Panc1 (cell line): ENCODE measurements around the gene RARB. TPM values are rescaled to one million over a fixed set of nuclear protein-coding genes. Genes with fewer than 3 reads are reported as not detected.

Experiments
- ATAC-seq: fragments of 200-7000 bp; cut with Tn5 transposase; 2 replicates; pipeline ENCODE4 v1.9.1; 2020; ENCODE audit warnings: mild to moderate bottlenecking, moderate library complexity
- BruUV-seq: library from RNA; stranded (reverse); fragments of 400-500 nt; replicated peaks from 2 replicates; lab custom pipeline; 2021; lab: Mats Ljungman, UMichigan
- CTCF ChIA-PET: fragments of 300-600 bp; sonication (Branson Sonifier 250); formaldehyde crosslinking; loops from one replicate; lab custom pipeline; 2022; ENCODE audit warnings: antibody characterized with exemption; lab: Charles Lee
- POLR2A ChIA-PET: fragments of 300-600 bp; sonication (Branson Sonifier 250); formaldehyde crosslinking; loops from one replicate; lab custom pipeline; 2022; ENCODE audit warnings: antibody characterized with exemption; lab: Charles Lee
- DNase-seq: peaks from one replicate; pipeline ENCODE4 v3.0.0-alpha.2; 2010; ENCODE audit warnings: low read depth, low spot score
- H3K27ac ChIP-seq: 2 replicates; pipeline ENCODE4 v1.5.1; 2011; ENCODE audit warnings: mild to moderate bottlenecking, low read length, inconsistent platforms
- H3K27me3 ChIP-seq: fragments of 200-500 bp; sonication (Bioruptor generic); 2 replicates; pipeline ENCODE4 v1.6.0; 2014; ENCODE audit warnings: low read length, inconsistent platforms; ENCODE audit not compliant: control insufficient read depth, insufficient read depth
- H3K36me3 ChIP-seq: fragments of 200-500 bp; sonication (Bioruptor generic); 2 replicates; pipeline ENCODE4 v1.5.1; 2014; ENCODE audit warnings: inconsistent platforms, mild to moderate bottlenecking, low read length, moderate library complexity; ENCODE audit not compliant: control insufficient read depth, insufficient read depth
- H3K4me1 ChIP-seq: 2 replicates; pipeline ENCODE4 v1.5.1; 2011; ENCODE audit warnings: inconsistent platforms, mild to moderate bottlenecking, low read length, moderate library complexity; ENCODE audit not compliant: control insufficient read depth, insufficient read depth
- H3K4me3 ChIP-seq, 2 experiments: 2 replicates each; pipeline ENCODE4 v1.5.1; 2011 to 2012; ENCODE audit warnings: low read depth in 2 of 2, low read length in 2 of 2, mild to moderate bottlenecking in 2 of 2, inconsistent platforms in 1 of 2, moderate library complexity in 1 of 2
- H3K9me3 ChIP-seq: fragments of 200-500 bp; sonication (Bioruptor generic); 2 replicates; pipeline ENCODE4 v1.5.1; 2014; ENCODE audit warnings: low read depth, mild to moderate bottlenecking, inconsistent platforms, low read length, moderate library complexity; ENCODE audit not compliant: control insufficient read depth, insufficient read depth
- POLR2AphosphoS5 ChIP-seq: IDR thresholded peaks from 2 replicates; pipeline ENCODE4 v1.6.1; 2012; ENCODE audit warnings: mild to moderate bottlenecking, low read depth, low read length, moderate library complexity
- REST ChIP-seq, 2 experiments: IDR thresholded peaks; 2 replicates each; pipeline ENCODE4 v1.6.1; 2011 to 2012; ENCODE audit warnings: low read depth in 2 of 2, control low read depth in 1 of 2, low read length in 1 of 2, mild to moderate bottlenecking in 1 of 2, moderate library complexity in 1 of 2; ENCODE audit not compliant: insufficient read depth in 1 of 2
- SIN3A ChIP-seq: IDR thresholded peaks from 2 replicates; pipeline ENCODE4 v1.6.1; 2012; ENCODE audit warnings: low read depth, mild to moderate bottlenecking, low read length, moderate library complexity, borderline replicate concordance; ENCODE audit not compliant: insufficient read depth
- TCF7L2 ChIP-seq: IDR thresholded peaks from 2 replicates; pipeline ENCODE4 v1.6.1; 2011; ENCODE audit warnings: mild to moderate bottlenecking, low read depth, low read length, inconsistent platforms
- in situ Hi-C: cut with HindIII; loops from 2 replicates; pipeline ENCODE4 v1.10.0; 2016; ENCODE audit warnings: low sequenced_read_pairs, low pct_unique_long_range_greater_than_20kb
- intact Hi-C: fragments of 100-400 bp; cut with micrococcal nuclease; formaldehyde crosslinking; loops from one replicate; pipeline ENCODE4 v1.10.0; 2022; ENCODE audit not compliant: unreplicated experiment
- total RNA-seq: library from RNA; stranded (reverse); gene quantifications from one replicate; pipeline ENCODE4 v1.2.1, GENCODE V29; 2021; ENCODE audit not compliant: unreplicated experiment
- TF ChIP-seq, protein P1 (sequence below): fragments of 450-650 bp; IDR thresholded peaks from 2 replicates; pipeline ENCODE4 v1.5.1; 2017; ENCODE audit warnings: mild to moderate bottlenecking

Gene RARB
- total RNA-seq, 1 experiment from 2014 or later = not detected

DNA sequence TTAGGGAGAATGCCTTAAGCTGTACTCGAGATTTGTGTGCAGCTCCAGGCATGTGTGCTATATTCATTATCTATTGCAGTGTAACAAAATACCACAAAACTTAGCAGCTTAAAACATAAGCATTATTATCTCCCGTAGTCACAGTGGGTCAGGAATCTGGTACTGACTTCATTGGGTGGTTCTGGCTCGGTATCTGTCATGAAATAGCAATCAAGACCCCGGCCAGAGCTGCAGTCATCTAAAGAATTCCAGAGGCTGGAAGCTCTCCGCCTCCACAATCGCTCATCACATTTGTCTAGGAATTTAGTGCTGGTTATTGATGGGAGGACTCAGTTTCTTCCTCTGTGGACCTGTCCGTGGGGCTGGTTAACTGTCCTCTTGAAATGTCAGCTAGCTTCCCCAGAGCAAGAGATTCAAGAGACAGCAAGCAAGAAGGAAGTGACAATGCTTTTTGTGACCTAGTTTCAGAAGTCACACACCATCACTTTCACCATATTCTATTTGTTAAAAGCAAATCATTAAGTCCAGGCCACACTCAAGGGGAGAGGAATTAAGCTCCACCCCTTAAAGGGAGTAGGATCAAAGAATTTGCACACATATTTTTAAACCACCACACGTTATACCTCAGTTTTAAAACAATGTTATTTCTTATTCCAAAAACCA lies 160.5 kb downstream of the RARB start:
- Histone ChIP-seq H3K4me3 (no peak overlapping the region), H3K27me3 (no peaks in the 10 kb centered on the region), H3K36me3 (no peaks in the 10 kb centered on the region), H3K27ac (no peak overlapping the region), H3K9me3 (no peaks in the 10 kb centered on the region), H3K4me1 (no peaks in the 10 kb centered on the region)
- TF ChIP-seq TCF7L2 (no peak), POLR2AphosphoS5 (no peak), REST (IDR thresholded peaks at IDR 0.05; ENCODE audit: insufficient read depth in 1 of 2, low read depth in 2 of 2, low read length in 1 of 2) (no peak), SIN3A (no peak)
- TF ChIP-seq, protein P1, sequence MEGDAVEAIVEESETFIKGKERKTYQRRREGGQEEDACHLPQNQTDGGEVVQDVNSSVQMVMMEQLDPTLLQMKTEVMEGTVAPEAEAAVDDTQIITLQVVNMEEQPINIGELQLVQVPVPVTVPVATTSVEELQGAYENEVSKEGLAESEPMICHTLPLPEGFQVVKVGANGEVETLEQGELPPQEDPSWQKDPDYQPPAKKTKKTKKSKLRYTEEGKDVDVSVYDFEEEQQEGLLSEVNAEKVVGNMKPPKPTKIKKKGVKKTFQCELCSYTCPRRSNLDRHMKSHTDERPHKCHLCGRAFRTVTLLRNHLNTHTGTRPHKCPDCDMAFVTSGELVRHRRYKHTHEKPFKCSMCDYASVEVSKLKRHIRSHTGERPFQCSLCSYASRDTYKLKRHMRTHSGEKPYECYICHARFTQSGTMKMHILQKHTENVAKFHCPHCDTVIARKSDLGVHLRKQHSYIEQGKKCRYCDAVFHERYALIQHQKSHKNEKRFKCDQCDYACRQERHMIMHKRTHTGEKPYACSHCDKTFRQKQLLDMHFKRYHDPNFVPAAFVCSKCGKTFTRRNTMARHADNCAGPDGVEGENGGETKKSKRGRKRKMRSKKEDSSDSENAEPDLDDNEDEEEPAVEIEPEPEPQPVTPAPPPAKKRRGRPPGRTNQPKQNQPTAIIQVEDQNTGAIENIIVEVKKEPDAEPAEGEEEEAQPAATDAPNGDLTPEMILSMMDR = no peak
- ChIA-PET CTCF (no interaction called here), POLR2A (no interaction called here)
- BruUV-seq = no TSS peak
- ATAC-seq (no peak), DNase-seq (no peak)
- intact Hi-C loops (no loop called here), in situ Hi-C loops (no loop called here)

DNA sequence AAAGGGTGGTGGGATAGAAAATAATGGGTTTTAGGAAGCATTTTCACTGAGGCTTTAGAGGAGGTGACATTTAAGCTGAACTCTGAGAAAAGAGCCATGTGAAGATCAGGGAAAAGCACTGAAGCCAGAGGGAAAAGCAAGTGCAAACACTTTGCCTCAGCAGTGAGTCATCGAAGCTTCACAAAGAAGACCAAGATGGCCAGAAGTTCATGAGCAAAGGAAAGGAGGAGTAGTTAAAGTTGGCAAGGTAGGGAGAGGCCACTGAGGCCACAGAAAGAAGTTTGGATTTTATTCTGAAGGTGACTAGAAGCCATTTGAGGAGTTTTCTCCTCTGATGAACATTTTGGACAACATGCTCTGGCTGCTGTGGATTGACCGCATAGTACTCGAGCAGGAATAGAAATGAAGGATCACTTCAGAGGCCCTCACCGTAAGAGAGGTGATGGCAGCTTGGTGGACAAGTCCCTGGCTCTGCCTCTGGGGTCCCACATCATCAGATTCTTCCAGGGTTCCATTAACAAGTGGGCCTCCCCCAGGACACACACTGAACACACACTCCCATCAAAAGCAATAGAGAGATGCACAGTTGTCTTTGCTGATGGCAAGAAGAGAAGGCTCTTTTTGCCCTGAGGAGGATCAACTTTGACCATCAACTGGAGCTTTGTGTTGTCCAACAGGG lies 161.2 kb downstream of the RARB start:
- ATAC-seq = no peak
- ChIA-PET CTCF (no interaction called here), POLR2A (no interaction called here)
- no peak for TF ChIP-seq TCF7L2
- no peak for TF ChIP-seq REST (IDR thresholded peaks at IDR 0.05; ENCODE audit: insufficient read depth in 1 of 2, low read depth in 2 of 2, low read length in 1 of 2)
- TF ChIP-seq, protein P1 = no peak
- no peak for TF ChIP-seq POLR2AphosphoS5
- no peak for TF ChIP-seq SIN3A
- no peaks in the 10 kb centered on the region for H3K4me1 ChIP-seq
- no peak for DNase-seq
- H3K4me3 ChIP-seq = no peak overlapping the region
- no TSS peak for BruUV-seq
- in situ Hi-C loops (no loop called here), intact Hi-C loops (no loop called here)
- no peaks in the 10 kb centered on the region for H3K9me3 ChIP-seq
- H3K36me3 ChIP-seq = no peaks in the 10 kb centered on the region
- H3K27ac ChIP-seq = no peak overlapping the region
- no peaks in the 10 kb centered on the region for H3K27me3 ChIP-seq
